ENCODE data around the gene ATP9A.

DNA sequence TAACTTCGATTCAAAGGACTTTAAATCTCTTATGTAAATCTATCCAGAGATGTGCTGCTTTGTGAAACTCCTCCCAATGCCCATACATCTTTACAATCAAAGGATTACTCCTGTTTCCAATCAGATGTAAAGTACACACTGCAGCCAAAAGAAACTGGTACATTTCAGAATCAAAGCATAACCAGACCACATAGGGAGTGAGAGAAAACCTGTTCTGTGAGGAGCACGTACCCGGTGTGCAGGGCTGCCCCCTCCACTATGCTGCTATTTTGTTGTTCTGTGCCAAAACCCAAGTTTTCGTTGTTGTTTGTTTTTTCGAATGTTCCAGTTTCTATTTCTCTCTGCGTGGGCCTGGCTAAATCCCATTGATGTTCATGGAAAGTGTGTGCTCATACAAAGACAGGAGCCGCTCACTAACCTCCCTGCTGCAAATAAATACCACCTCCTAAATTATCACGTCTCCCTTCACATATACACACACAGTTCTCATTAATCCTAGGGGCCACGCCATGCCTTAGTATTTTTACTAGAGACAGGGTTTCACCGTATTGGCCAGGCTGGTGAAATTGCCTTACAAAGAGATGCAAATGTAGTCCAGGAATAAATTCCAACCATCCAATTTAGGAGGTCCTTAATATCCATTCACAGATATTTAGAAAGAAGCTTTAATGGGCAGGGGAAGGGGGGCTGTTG, 52.9 kb downstream of the ATP9A start:
- TF ChIP-seq, protein P1, sequence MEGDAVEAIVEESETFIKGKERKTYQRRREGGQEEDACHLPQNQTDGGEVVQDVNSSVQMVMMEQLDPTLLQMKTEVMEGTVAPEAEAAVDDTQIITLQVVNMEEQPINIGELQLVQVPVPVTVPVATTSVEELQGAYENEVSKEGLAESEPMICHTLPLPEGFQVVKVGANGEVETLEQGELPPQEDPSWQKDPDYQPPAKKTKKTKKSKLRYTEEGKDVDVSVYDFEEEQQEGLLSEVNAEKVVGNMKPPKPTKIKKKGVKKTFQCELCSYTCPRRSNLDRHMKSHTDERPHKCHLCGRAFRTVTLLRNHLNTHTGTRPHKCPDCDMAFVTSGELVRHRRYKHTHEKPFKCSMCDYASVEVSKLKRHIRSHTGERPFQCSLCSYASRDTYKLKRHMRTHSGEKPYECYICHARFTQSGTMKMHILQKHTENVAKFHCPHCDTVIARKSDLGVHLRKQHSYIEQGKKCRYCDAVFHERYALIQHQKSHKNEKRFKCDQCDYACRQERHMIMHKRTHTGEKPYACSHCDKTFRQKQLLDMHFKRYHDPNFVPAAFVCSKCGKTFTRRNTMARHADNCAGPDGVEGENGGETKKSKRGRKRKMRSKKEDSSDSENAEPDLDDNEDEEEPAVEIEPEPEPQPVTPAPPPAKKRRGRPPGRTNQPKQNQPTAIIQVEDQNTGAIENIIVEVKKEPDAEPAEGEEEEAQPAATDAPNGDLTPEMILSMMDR (tag by site-specific recombination; IDR thresholded peaks at IDR 0.05), result no peak
- TF ChIP-seq ZNF174 (tag by site-specific recombination; IDR thresholded peaks at IDR 0.05), result no peak
- no peak for TF ChIP-seq REPIN1 (tag by site-specific recombination; IDR thresholded peaks at IDR 0.05; ENCODE audit: low read depth)
- TF ChIP-seq ZNF16 (tag by site-specific recombination; IDR thresholded peaks at IDR 0.05; ENCODE audit: low read depth), result no peak
- no peak for TF ChIP-seq ZNF548 (tag by site-specific recombination; IDR thresholded peaks at IDR 0.05)
- TF ChIP-seq, protein P2, sequence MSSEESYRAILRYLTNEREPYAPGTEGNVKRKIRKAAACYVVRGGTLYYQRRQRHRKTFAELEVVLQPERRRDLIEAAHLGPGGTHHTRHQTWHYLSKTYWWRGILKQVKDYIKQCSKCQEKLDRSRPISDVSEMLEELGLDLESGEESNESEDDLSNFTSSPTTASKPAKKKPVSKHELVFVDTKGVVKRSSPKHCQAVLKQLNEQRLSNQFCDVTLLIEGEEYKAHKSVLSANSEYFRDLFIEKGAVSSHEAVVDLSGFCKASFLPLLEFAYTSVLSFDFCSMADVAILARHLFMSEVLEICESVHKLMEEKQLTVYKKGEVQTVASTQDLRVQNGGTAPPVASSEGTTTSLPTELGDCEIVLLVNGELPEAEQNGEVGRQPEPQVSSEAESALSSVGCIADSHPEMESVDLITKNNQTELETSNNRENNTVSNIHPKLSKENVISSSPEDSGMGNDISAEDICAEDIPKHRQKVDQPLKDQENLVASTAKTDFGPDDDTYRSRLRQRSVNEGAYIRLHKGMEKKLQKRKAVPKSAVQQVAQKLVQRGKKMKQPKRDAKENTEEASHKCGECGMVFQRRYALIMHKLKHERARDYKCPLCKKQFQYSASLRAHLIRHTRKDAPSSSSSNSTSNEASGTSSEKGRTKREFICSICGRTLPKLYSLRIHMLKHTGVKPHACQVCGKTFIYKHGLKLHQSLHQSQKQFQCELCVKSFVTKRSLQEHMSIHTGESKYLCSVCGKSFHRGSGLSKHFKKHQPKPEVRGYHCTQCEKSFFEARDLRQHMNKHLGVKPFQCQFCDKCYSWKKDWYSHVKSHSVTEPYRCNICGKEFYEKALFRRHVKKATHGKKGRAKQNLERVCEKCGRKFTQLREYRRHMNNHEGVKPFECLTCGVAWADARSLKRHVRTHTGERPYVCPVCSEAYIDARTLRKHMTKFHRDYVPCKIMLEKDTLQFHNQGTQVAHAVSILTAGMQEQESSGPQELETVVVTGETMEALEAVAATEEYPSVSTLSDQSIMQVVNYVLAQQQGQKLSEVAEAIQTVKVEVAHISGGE (tag by site-specific recombination; conservative IDR thresholded peaks at IDR 0.05; ENCODE audit: low read depth), result no peak
- TF ChIP-seq, protein P3, sequence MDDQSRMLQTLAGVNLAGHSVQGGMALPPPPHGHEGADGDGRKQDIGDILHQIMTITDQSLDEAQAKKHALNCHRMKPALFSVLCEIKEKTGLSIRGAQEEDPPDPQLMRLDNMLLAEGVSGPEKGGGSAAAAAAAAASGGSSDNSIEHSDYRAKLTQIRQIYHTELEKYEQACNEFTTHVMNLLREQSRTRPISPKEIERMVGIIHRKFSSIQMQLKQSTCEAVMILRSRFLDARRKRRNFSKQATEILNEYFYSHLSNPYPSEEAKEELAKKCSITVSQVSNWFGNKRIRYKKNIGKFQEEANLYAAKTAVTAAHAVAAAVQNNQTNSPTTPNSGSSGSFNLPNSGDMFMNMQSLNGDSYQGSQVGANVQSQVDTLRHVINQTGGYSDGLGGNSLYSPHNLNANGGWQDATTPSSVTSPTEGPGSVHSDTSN (CRISPR knock-in tag; IDR thresholded peaks at IDR 0.05), result no peak
- no peak for TF ChIP-seq ZNF558 (tag by site-specific recombination; IDR thresholded peaks at IDR 0.05)
- no peak for TF ChIP-seq ZNF510 (tag by site-specific recombination; IDR thresholded peaks at IDR 0.05; ENCODE audit: insufficient replicate concordance)
- no peak for TF ChIP-seq ZNF473 (tag by site-specific recombination; IDR thresholded peaks at IDR 0.05)
- TF ChIP-seq, protein P4, sequence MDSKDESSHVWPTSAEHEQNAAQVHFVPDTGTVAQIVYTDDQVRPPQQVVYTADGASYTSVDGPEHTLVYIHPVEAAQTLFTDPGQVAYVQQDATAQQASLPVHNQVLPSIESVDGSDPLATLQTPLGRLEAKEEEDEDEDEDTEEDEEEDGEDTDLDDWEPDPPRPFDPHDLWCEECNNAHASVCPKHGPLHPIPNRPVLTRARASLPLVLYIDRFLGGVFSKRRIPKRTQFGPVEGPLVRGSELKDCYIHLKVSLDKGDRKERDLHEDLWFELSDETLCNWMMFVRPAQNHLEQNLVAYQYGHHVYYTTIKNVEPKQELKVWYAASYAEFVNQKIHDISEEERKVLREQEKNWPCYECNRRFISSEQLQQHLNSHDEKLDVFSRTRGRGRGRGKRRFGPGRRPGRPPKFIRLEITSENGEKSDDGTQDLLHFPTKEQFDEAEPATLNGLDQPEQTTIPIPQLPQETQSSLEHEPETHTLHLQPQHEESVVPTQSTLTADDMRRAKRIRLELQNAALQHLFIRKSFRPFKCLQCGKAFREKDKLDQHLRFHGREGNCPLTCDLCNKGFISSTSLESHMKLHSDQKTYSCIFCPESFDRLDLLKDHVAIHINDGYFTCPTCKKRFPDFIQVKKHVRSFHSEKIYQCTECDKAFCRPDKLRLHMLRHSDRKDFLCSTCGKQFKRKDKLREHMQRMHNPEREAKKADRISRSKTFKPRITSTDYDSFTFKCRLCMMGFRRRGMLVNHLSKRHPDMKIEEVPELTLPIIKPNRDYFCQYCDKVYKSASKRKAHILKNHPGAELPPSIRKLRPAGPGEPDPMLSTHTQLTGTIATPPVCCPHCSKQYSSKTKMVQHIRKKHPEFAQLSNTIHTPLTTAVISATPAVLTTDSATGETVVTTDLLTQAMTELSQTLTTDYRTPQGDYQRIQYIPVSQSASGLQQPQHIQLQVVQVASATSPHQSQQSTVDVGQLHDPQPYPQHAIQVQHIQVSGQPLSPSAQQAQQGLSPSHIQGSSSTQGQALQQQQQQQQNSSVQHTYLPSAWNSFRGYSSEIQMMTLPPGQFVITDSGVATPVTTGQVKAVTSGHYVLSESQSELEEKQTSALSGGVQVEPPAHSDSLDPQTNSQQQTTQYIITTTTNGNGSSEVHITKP (tag by site-specific recombination; IDR thresholded peaks at IDR 0.05), result no peak
- TF ChIP-seq ZBTB20 (tag by site-specific recombination; IDR thresholded peaks at IDR 0.05), result no peak
- no peak for TF ChIP-seq ZNF654 (tag by site-specific recombination; IDR thresholded peaks at IDR 0.05; ENCODE audit: low read depth)

Measured in HEK293 (cell line).